HAP-1 (cell line): ENCODE measurements around the gene CFAP97D1.

Experiments
- DNase-seq, 2 experiments: peaks; one replicate each; pipeline ENCODE4 v3.0.0-alpha.2; 2016 to 2020; ENCODE audit warnings: low spot score in 2 of 2
- H3K27me3 ChIP-seq: fragments of 250-450 bp; sonication (Bioruptor Pico); 2 replicates; pipeline ENCODE4 v1.5.1; 2020; ENCODE audit warnings: low read depth, mild to moderate bottlenecking, moderate library complexity
- H3K36me3 ChIP-seq: fragments of 250-450 bp; sonication (Bioruptor Pico); replicated peaks from 2 replicates; pipeline ENCODE4 v1.5.1; 2020; ENCODE audit warnings: mild to moderate bottlenecking
- H3K4me1 ChIP-seq: fragments of 250-450 bp; sonication (Bioruptor Pico); 2 replicates; pipeline ENCODE4 v1.5.1; 2020; ENCODE audit warnings: mild to moderate bottlenecking
- H3K4me3 ChIP-seq: fragments of 250-450 bp; sonication (Bioruptor Pico); 2 replicates; pipeline ENCODE4 v1.5.1; 2020; ENCODE audit warnings: mild to moderate bottlenecking, moderate library complexity
- H3K9me3 ChIP-seq: fragments of 250-450 bp; sonication (Bioruptor Pico); 2 replicates; pipeline ENCODE4 v1.5.1; 2020; ENCODE audit warnings: mild to moderate bottlenecking, moderate library complexity
- in situ Hi-C: fragments of 300-500 bp; cut with MboI; formaldehyde crosslinking; loops from 3 replicates; pipeline ENCODE4 v1.14.3; 2020; ENCODE audit warnings: low sequenced_read_pairs, inconsistent platforms, mixed read lengths

The CFAP97D1 gene

GRCh38 chr17:43757171-43757660 lies 23.0 kb upstream of the CFAP97D1 start:
- Histone ChIP-seq H3K4me1 (peaks cover 2% of the 10 kb centered on the region; the same call in 1 of the 2 replicates), H3K4me3 (no peak overlapping the region), H3K9me3 (no peaks in the 10 kb centered on the region), H3K36me3 (no peaks in the 10 kb centered on the region), H3K27me3 (no peaks in the 10 kb centered on the region)
- in situ Hi-C loops: loop anchor here (25.0 kb wide), 1 partner anchor 95 kb away; the partner anchor contains the start of gene MEOX1
- DNase-seq: no peak

- DNase-seq: no peak
- Histone ChIP-seq H3K36me3 (no peaks in the 10 kb centered on the region), H3K27me3 (no peaks in the 10 kb centered on the region), H3K4me3 (no peak overlapping the region), H3K4me1 (peaks cover 2% of the 10 kb centered on the region; the same call in 1 of the 2 replicates), H3K9me3 (no peaks in the 10 kb centered on the region)
- in situ Hi-C loops: loop anchor here (25.0 kb wide), 1 partner anchor 96 kb away; the partner anchor contains the start of gene MEOX1
These were observed 22.1 kb upstream of the CFAP97D1 start for GRCh38 chr17:43758086-43758485.

GRCh38 chr17:43758497-43759174 lies 21.6 kb upstream of the CFAP97D1 start, which contains the start of gene SOST:
TSS of gene SOST (minus strand) at chr17:43758791. CDS start at chr17:43758741, 50 bp downstream.
- Histone ChIP-seq H3K27me3 (no peaks in the 10 kb centered on the region), H3K4me1 (peaks cover 2% of the 10 kb centered on the region; the same call in 1 of the 2 replicates), H3K36me3 (no peaks in the 10 kb centered on the region), H3K4me3 (no peak within 1 kb of the TSS), H3K9me3 (no peaks in the 10 kb centered on the region)
- peak in 1 of 2 experiments; percentile 40 for DNase-seq
- in situ Hi-C loops: loop anchor here (25.0 kb wide), 1 partner anchor 96 kb away; the partner anchor contains the start of gene MEOX1

GRCh38 chr17:43759836-43760235 lies 20.4 kb upstream of the CFAP97D1 start:
- Histone ChIP-seq H3K4me1 (peaks cover 2% of the 10 kb centered on the region; the same call in 1 of the 2 replicates), H3K36me3 (no peaks in the 10 kb centered on the region), H3K4me3 (no peak overlapping the region), H3K27me3 (no peaks in the 10 kb centered on the region), H3K9me3 (no peaks in the 10 kb centered on the region)
- in situ Hi-C loops: loop anchor here (5.0 to 25.0 kb wide), 2 partner anchors 98 to 183 kb away; partner anchors contain the start of gene MEOX1
- no peak for DNase-seq

- peak; percentile 86 to 97 for DNase-seq
- in situ Hi-C loops: loop anchor here (5.0 to 25.0 kb wide), 2 partner anchors 98 to 183 kb away; partner anchors contain the start of gene MEOX1
- Histone ChIP-seq H3K36me3 (no peaks in the 10 kb centered on the region), H3K4me3 (no peak overlapping the region), H3K9me3 (no peaks in the 10 kb centered on the region), H3K4me1 (peaks cover 2% of the 10 kb centered on the region; the same call in 1 of the 2 replicates), H3K27me3 (no peaks in the 10 kb centered on the region)
These were observed 19.9 kb upstream of the CFAP97D1 start for GRCh38 chr17:43760254-43760852.

- H3K4me1 ChIP-seq: no peaks in the 10 kb centered on the region
- no peaks in the 10 kb centered on the region for H3K27me3 ChIP-seq
- H3K9me3 ChIP-seq: no peaks in the 10 kb centered on the region
- no peak overlapping the region for H3K4me3 ChIP-seq
- in situ Hi-C loops: loop anchor here (25.0 kb wide), 1 partner anchor 104 kb away; the partner anchor contains the start of gene MEOX1
- DNase-seq: peak; percentile 34 to 85
- H3K36me3 ChIP-seq: peaks cover 24% of the 10 kb centered on the region
These were observed 13.7 kb upstream of the CFAP97D1 start for GRCh38 chr17:43766413-43767052.

- no peaks in the 10 kb centered on the region for H3K27me3 ChIP-seq
- no peak for DNase-seq
- H3K4me1 ChIP-seq: no peaks in the 10 kb centered on the region
- H3K36me3 ChIP-seq: peaks cover 28% of the 10 kb centered on the region
- no peak overlapping the region for H3K4me3 ChIP-seq
- in situ Hi-C loops: loop anchor here (25.0 kb wide), 1 partner anchor 105 kb away; the partner anchor contains the start of gene MEOX1
- H3K9me3 ChIP-seq: no peaks in the 10 kb centered on the region
These were observed 13.1 kb upstream of the CFAP97D1 start for GRCh38 chr17:43767053-43767712.

- Histone ChIP-seq H3K9me3 (no peaks in the 10 kb centered on the region), H3K4me3 (no peak overlapping the region), H3K27me3 (no peaks in the 10 kb centered on the region), H3K4me1 (no peaks in the 10 kb centered on the region), H3K36me3 (peaks cover 33% of the 10 kb centered on the region)
- DNase-seq: no peak
- in situ Hi-C loops: loop anchor here (25.0 kb wide), 1 partner anchor 105 kb away; the partner anchor contains the start of gene MEOX1
These were observed 12.5 kb upstream of the CFAP97D1 start for GRCh38 chr17:43767713-43768059.

- no peak for DNase-seq
- no peak overlapping the region for H3K4me3 ChIP-seq
- no peaks in the 10 kb centered on the region for H3K9me3 ChIP-seq
- H3K36me3 ChIP-seq: peaks cover 40% of the 10 kb centered on the region
- H3K27me3 ChIP-seq: no peaks in the 10 kb centered on the region
- in situ Hi-C loops: loop anchor here (25.0 kb wide), 1 partner anchor 106 kb away; the partner anchor contains the start of gene MEOX1
- no peaks in the 10 kb centered on the region for H3K4me1 ChIP-seq
These were observed 11.9 kb upstream of the CFAP97D1 start for GRCh38 chr17:43768382-43768781.

GRCh38 chr17:43768943-43769342 lies 11.3 kb upstream of the CFAP97D1 start:
- in situ Hi-C loops: loop anchor here (25.0 kb wide), 1 partner anchor 107 kb away; the partner anchor contains the start of gene MEOX1
- peaks cover 43% of the 10 kb centered on the region for H3K36me3 ChIP-seq
- no peaks in the 10 kb centered on the region for H3K4me1 ChIP-seq
- no peak for DNase-seq
- no peak overlapping the region for H3K4me3 ChIP-seq
- H3K27me3 ChIP-seq: no peaks in the 10 kb centered on the region
- H3K9me3 ChIP-seq: no peaks in the 10 kb centered on the region

- Histone ChIP-seq H3K36me3 (peaks cover 47% of the 10 kb centered on the region), H3K4me1 (no peaks in the 10 kb centered on the region), H3K9me3 (no peaks in the 10 kb centered on the region), H3K4me3 (no peak overlapping the region), H3K27me3 (no peaks in the 10 kb centered on the region)
- DNase-seq: no peak
- in situ Hi-C loops: loop anchor here (25.0 kb wide), 1 partner anchor 107 kb away; the partner anchor contains the start of gene MEOX1
These were observed 10.8 kb upstream of the CFAP97D1 start for GRCh38 chr17:43769426-43769825.

- in situ Hi-C loops: loop anchor here (25.0 kb wide), 1 partner anchor 108 kb away; the partner anchor contains the start of gene MEOX1
These were observed 10.4 kb upstream of the CFAP97D1 start for GRCh38 chr17:43769859-43770258.

GRCh38 chr17:43770957-43771356 lies 9.3 kb upstream of the CFAP97D1 start:
- DNase-seq: no peak
- Histone ChIP-seq H3K4me1 (no peaks in the 10 kb centered on the region), H3K9me3 (no peaks in the 10 kb centered on the region), H3K4me3 (no peak overlapping the region), H3K27me3 (no peaks in the 10 kb centered on the region), H3K36me3 (peaks cover 52% of the 10 kb centered on the region)
- in situ Hi-C loops: loop anchor here (25.0 kb wide), 1 partner anchor 109 kb away; the partner anchor contains the start of gene MEOX1

More at GRCh38 chr17:43769859-43770258, 10.4 kb upstream of the CFAP97D1 start:
- Histone ChIP-seq H3K4me3 (no peak overlapping the region), H3K36me3 (peaks cover 52% of the 10 kb centered on the region), H3K27me3 (no peaks in the 10 kb centered on the region), H3K9me3 (no peaks in the 10 kb centered on the region), H3K4me1 (no peaks in the 10 kb centered on the region)
- no peak for DNase-seq
